Upper lobe of right lung (tissue), 1 donor: Measurements from ENCODE around the gene TTC8. TPM values are rescaled to one million over a fixed set of nuclear protein-coding genes. Genes with fewer than 3 reads are reported as not detected.
A peak's percentile ranks its signal among the peaks of the same experiment; 100 is the strongest.
"Not testable (repeated sequence)": the region's sequence is repeated elsewhere in the genome, so short reads cannot be mapped to it uniquely, and the experiment has no call there.

ENCODE experiments used
- ATAC-seq: fragments of 200-7000 bp; cut with Tn5 transposase; one replicate; pipeline ENCODE4 v1.9.1; 2020; ENCODE audit warnings: mild to moderate bottlenecking, moderate library complexity
- DNase-seq: peaks from one replicate; pipeline ENCODE4 v3.0.0-alpha.2; 2020
- H3K27ac ChIP-seq: fragments of 200-600 bp; one replicate; pipeline ENCODE4 v1.8.0; 2022
- H3K27me3 ChIP-seq: fragments of 200-600 bp; one replicate; pipeline ENCODE4 v1.8.0; 2022; ENCODE audit warnings: mild to moderate bottlenecking
- H3K36me3 ChIP-seq: fragments of 200-600 bp; one replicate; pipeline ENCODE4 v1.8.0; 2022
- H3K4me1 ChIP-seq: fragments of 200-600 bp; one replicate; pipeline ENCODE4 v1.8.0; 2022
- H3K4me3 ChIP-seq: fragments of 200-600 bp; one replicate; pipeline ENCODE4 v1.8.0; 2022; ENCODE audit warnings: mild to moderate bottlenecking
- H3K9me3 ChIP-seq: fragments of 200-600 bp; one replicate; pipeline ENCODE4 v1.8.0; 2022
- intact Hi-C: fragments of 100-400 bp; cut with DNase I; formaldehyde crosslinking; loops from one replicate; pipeline ENCODE4 v1.11.0; 2022
- total RNA-seq: library from RNA; stranded (reverse); fragmentation: NEBNext Ultra II Directional; extraction: Animal tissue kit (Norgen Biotek cat#: 25700); gene quantifications from one replicate; pipeline ENCODE4 v1.2.1, GENCODE V29; 2021
- TF ChIP-seq, protein P1 (sequence below): fragments of 200-600 bp; IDR thresholded peaks from one replicate; pipeline ENCODE4 v1.8.0; 2022; ENCODE audit warnings: antibody characterized with exemption
- donor health status: DM: no; HTN: yes; CAD: no; lungs with severe emphysema.

Gene TTC8
- total RNA-seq, 1 donor from 2014 or later = 11.5 TPM

DNA sequence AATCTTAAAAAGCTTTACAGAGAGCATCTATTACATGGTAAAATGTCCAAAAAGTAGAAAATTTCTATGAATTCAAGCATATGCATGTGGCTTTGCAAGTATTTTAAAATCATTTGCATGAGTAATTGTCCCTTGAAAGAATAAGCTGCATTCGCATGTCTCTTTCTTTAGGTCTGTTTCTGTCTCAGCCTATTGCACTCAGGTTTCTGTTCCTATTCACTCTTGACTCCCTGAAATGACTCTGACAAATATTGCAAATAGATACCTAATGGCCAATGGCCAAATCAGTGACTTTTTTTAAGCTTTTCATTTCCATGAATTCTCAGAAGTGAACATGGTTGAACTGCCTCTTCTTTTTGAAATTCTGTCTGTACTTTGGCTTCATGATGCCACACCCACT is 6.4 kb upstream of the TTC8 start:
- Histone ChIP-seq H3K36me3 (no peaks in the 10 kb centered on the region), H3K4me3 (no peak overlapping the region), H3K4me1 (no peaks in the 10 kb centered on the region), H3K9me3 (no peaks in the 10 kb centered on the region), H3K27ac (no peak overlapping the region), H3K27me3 (no peaks in the 10 kb centered on the region)
- TF ChIP-seq, protein P1, sequence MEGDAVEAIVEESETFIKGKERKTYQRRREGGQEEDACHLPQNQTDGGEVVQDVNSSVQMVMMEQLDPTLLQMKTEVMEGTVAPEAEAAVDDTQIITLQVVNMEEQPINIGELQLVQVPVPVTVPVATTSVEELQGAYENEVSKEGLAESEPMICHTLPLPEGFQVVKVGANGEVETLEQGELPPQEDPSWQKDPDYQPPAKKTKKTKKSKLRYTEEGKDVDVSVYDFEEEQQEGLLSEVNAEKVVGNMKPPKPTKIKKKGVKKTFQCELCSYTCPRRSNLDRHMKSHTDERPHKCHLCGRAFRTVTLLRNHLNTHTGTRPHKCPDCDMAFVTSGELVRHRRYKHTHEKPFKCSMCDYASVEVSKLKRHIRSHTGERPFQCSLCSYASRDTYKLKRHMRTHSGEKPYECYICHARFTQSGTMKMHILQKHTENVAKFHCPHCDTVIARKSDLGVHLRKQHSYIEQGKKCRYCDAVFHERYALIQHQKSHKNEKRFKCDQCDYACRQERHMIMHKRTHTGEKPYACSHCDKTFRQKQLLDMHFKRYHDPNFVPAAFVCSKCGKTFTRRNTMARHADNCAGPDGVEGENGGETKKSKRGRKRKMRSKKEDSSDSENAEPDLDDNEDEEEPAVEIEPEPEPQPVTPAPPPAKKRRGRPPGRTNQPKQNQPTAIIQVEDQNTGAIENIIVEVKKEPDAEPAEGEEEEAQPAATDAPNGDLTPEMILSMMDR = no peak
- DNase-seq (no peak), ATAC-seq (no peak)
- intact Hi-C loops = no loop called here

DNA sequence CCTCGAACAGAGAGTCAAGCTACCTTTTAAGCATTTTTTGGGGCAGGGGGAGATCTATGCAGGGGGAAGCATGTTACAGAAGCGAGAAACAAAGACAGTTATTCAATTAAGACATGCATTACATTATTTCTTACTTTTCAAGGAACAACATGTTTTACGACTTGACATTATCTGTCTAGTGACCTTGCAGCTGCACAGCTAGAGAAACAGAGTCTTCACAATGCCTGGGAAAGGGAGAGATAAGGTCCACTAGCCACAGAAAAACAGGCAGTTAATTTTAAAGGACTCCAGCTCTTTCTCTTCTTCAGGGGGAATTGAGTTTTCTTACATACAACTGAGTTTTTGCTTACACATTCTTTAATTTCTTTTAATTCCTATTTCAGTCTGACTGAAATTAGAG is 4.8 kb upstream of the TTC8 start:
- H3K27me3 ChIP-seq, H3K4me1 ChIP-seq, DNase-seq, H3K4me3 ChIP-seq, ATAC-seq, H3K36me3 ChIP-seq, intact Hi-C loops, H3K27ac ChIP-seq, H3K9me3 ChIP-seq: not testable (repeated sequence)

DNA sequence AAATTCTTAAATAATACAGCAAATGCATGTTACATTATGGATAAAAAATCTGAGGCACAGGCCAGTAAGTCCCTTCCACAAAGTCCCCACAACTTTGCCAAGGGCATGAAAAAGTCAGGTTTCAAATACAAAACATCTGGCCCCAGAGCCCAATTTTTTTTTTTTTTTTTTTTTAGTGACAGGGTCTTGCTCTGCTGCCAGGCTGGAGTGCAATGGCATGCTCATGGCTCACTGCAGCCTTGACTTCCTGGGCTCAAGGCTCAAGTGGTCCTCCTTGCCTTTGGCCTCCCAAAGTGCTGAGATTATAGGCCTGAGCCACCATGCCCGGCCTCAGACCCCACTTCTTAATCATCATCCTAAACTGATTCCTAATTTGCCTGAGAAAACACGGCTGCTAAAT is 3.1 kb upstream of the TTC8 start:
- no peak for ATAC-seq
- no peak overlapping the region for H3K4me3 ChIP-seq
- H3K36me3 ChIP-seq = no peaks in the 10 kb centered on the region
- H3K27ac ChIP-seq = no peak overlapping the region
- H3K4me1 ChIP-seq = peaks cover 6% of the 10 kb centered on the region
- TF ChIP-seq, protein P1 = no peak
- no peak for DNase-seq
- no peaks in the 10 kb centered on the region for H3K27me3 ChIP-seq
- intact Hi-C loops = no loop called here
- no peaks in the 10 kb centered on the region for H3K9me3 ChIP-seq

DNA sequence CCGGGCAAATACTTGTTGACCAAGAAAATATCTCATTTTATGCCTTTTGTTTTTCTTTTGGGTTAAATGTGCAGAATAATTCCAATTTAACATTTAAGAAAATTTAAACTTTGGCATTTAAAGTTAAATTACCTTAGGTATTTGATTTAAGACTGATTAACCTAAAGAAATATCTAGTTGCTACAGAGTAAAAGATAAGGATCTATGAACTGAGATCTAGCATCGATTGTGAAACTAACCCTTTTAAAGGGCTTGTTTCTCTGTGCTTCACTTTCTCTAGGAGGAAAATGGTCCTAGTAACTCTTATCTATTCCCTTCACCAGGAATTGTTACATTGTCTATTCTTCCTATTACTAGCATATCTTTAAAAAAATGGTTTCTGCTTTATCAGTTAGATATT is 2.6 kb upstream of the TTC8 start:
- ATAC-seq = no peak
- intact Hi-C loops = no loop called here
- Histone ChIP-seq H3K9me3 (no peaks in the 10 kb centered on the region), H3K4me3 (no peak overlapping the region), H3K27ac (no peak overlapping the region), H3K27me3 (no peaks in the 10 kb centered on the region), H3K4me1 (peaks cover 6% of the 10 kb centered on the region), H3K36me3 (no peaks in the 10 kb centered on the region)
- TF ChIP-seq, protein P1 = no peak
- DNase-seq = no peak

DNA sequence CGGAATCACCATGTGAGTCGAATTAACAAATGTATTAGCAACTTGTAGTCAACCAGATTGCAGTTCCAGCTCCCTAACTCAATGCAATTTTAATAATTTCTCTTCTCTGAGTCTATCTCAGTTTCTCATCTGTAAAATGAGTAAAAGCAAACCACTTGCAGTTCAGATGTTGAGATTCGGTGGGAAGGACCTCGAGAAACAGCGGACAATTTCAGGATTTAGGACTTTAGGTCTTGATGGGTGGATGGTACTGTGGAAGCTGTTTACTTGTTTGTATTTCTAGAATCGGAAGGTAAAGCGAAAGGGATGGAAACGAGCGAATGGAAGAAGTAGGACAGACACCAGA is 510 bp upstream of the TTC8 start:
- H3K36me3 ChIP-seq = no peaks in the 10 kb centered on the region
- no peaks in the 10 kb centered on the region for H3K27me3 ChIP-seq
- TF ChIP-seq, protein P1 = no peak
- DNase-seq = no peak
- peak overlapping the region; percentile 86 for H3K4me3 ChIP-seq
- peaks cover 6% of the 10 kb centered on the region for H3K4me1 ChIP-seq
- intact Hi-C loops = no loop called here
- no peaks in the 10 kb centered on the region for H3K9me3 ChIP-seq
- peak overlapping the region; percentile 95 for H3K27ac ChIP-seq
- ATAC-seq = no peak

DNA sequence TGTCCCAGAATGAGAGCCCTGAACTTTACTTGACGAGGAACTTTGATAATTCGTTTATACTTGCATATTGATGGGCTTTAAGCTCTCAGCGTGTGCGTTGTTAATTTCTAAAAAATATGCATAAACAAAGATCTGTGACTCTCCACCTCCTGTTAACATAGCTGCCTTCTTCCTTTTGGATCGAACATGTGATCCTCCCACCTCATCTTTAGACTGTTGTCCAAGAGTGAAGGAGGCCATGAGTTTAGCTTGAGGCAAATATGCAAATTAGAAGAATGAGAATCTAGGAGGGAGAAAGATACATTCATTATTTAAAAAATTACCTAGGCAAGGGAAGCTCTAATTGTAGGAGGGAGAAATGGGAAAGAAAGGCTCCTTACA is 617 bp downstream of the TTC8 start:
- intact Hi-C loops = no loop called here
- no peaks in the 10 kb centered on the region for H3K9me3 ChIP-seq
- no peaks in the 10 kb centered on the region for H3K36me3 ChIP-seq
- peak overlapping the region; percentile 86 for H3K4me3 ChIP-seq
- H3K27ac ChIP-seq = peak overlapping the region; percentile 95
- H3K4me1 ChIP-seq = peaks cover 6% of the 10 kb centered on the region
- no peaks in the 10 kb centered on the region for H3K27me3 ChIP-seq
- TF ChIP-seq, protein P1 = no peak
- DNase-seq (no peak), ATAC-seq (no peak)
